Dermis microvascular lymphatic vessel endothelial cell (primary cell): ENCODE data around the gene HPSE2. TPM values are rescaled to one million over a fixed set of nuclear protein-coding genes. Genes with fewer than 3 reads are reported as not detected.
A peak's percentile ranks its signal among the peaks of the same experiment; 100 is the strongest.
"Not testable (repeated sequence)": the region's sequence is repeated elsewhere in the genome, so short reads cannot be mapped to it uniquely, and the experiment has no call there.

ENCODE experiments used
- DNase-seq, 2 donors: peaks; one replicate each; pipeline versions ENCODE4 v3.0.0 to v3.0.0-alpha.2; 2010; ENCODE audit warnings: low read depth in 2 of 2
- total RNA-seq: library from RNA; depleted of rRNA; stranded (reverse); fragments of >200 nt; gene quantifications from 2 replicates; pipeline ENCODE4 v1.2.1, GENCODE V29; 2014

The HPSE2 gene
- total RNA-seq, 1 donor from 2014 or later = under 0.01 TPM

GRCh38 chr10:98510412-98510995 lies 725.1 kb downstream of the HPSE2 start:
- DNase-seq = no peak

- DNase-seq = no peak
These were observed 725.9 kb downstream of the HPSE2 start for GRCh38 chr10:98509745-98510144.

- not testable (repeated sequence) for DNase-seq
These were observed 733.1 kb downstream of the HPSE2 start for GRCh38 chr10:98502535-98502934.

- DNase-seq = no peak
These were observed 742.9 kb downstream of the HPSE2 start for GRCh38 chr10:98492763-98493162.

- no peak for DNase-seq
These were observed 745.8 kb downstream of the HPSE2 start for GRCh38 chr10:98489561-98490481.

GRCh38 chr10:98488669-98489430 lies 746.8 kb downstream of the HPSE2 start:
- DNase-seq = no peak

- DNase-seq = no peak
These were observed 748.0 kb downstream of the HPSE2 start for GRCh38 chr10:98487649-98488048.

GRCh38 chr10:98486421-98486820 lies 749.2 kb downstream of the HPSE2 start:
- DNase-seq = no peak

GRCh38 chr10:98485959-98486358 lies 749.7 kb downstream of the HPSE2 start:
- no peak for DNase-seq

- DNase-seq = no peak
These were observed 752.0 kb downstream of the HPSE2 start for GRCh38 chr10:98483658-98484057.

GRCh38 chr10:98482096-98482495 lies 753.6 kb downstream of the HPSE2 start:
- DNase-seq = no peak

GRCh38 chr10:98481404-98481945 lies 754.2 kb downstream of the HPSE2 start:
- DNase-seq = no peak

GRCh38 chr10:98478430-98479222 lies 757.0 kb downstream of the HPSE2 start:
- no peak for DNase-seq

- DNase-seq = no peak
These were observed 757.8 kb downstream of the HPSE2 start for GRCh38 chr10:98477861-98478260.

GRCh38 chr10:98474628-98475027 lies 761.0 kb downstream of the HPSE2 start:
- DNase-seq = no peak

- no peak for DNase-seq
These were observed 763.5 kb downstream of the HPSE2 start for GRCh38 chr10:98472196-98472595.

GRCh38 chr10:98470850-98471249 lies 764.8 kb downstream of the HPSE2 start:
- no peak for DNase-seq

GRCh38 chr10:98469001-98469931 lies 766.4 kb downstream of the HPSE2 start:
- DNase-seq = peak in 1 of 2 donors; percentile 49

- peak; percentile 43 to 69 for DNase-seq
These were observed 767.9 kb downstream of the HPSE2 start for GRCh38 chr10:98467506-98468318.
